Right lung (tissue), 5 donors: ENCODE measurements around the gene DUS1L. TPM values are rescaled to one million over a fixed set of nuclear protein-coding genes. Genes with fewer than 3 reads are reported as not detected.

Experiments used
- DNase-seq, 2 donors: peaks; one replicate each; pipeline ENCODE4 v3.0.0-alpha.2; 2013
- polyA plus RNA-seq, 5 donors: library from polyadenylated mRNA; unstranded; fragments of 120-200 nt; gene quantifications; one replicate each; pipeline versions ENCODE4 v1.2.1 to v1.2.3, GENCODE V29; 2013; ENCODE audit warnings: inconsistent platforms in 1 of 5, low replicate concordance in 1 of 5; ENCODE audit not compliant: insufficient read length in 5 of 5, insufficient read depth in 1 of 5

The DUS1L gene
- polyA plus RNA-seq, 5 donors, result 51.2 to 104 (median 67.2) TPM

- no peak for DNase-seq
These were observed 8.6 kb downstream of the DUS1L start for GRCh38 chr17:82056729-82057621.

- DNase-seq, result no peak
These were observed 9.5 kb downstream of the DUS1L start for GRCh38 chr17:82055965-82056728.

- no peak for DNase-seq
These were observed 10.3 kb downstream of the DUS1L start for GRCh38 chr17:82055023-82055964.

- DNase-seq, result no peak
These were observed 11.1 kb downstream of the DUS1L start for GRCh38 chr17:82054351-82055022.

GRCh38 chr17:82053556-82054263 lies 11.9 kb downstream of the DUS1L start:
- DNase-seq, result no peak

- no peak for DNase-seq
These were observed 12.5 kb downstream of the DUS1L start for GRCh38 chr17:82053130-82053529.

GRCh38 chr17:82052638-82053059 lies 13.0 kb downstream of the DUS1L start:
- no peak for DNase-seq

- DNase-seq, result peak in 1 of 2 donors; percentile 42
These were observed 13.6 kb downstream of the DUS1L start, which contains the start of the genes GPS1 and RFNG for GRCh38 chr17:82051776-82052637. TSS of gene GPS1 (plus strand) at chr17:82051898. CDS start at chr17:82051932, 34 bp downstream. TSS of gene RFNG (minus strand) at chr17:82051811. CDS start at chr17:82051766, 45 bp downstream.

GRCh38 chr17:82050761-82051641 lies 14.6 kb downstream of the DUS1L start:
- DNase-seq, result no peak

GRCh38 chr17:82050152-82050760 lies 15.3 kb downstream of the DUS1L start:
- no peak for DNase-seq

GRCh38 chr17:82049521-82049971 lies 16.1 kb downstream of the DUS1L start:
- no peak for DNase-seq

GRCh38 chr17:82049106-82049505 lies 16.5 kb downstream of the DUS1L start:
- no peak for DNase-seq

GRCh38 chr17:82048571-82048971 lies 17.0 kb downstream of the DUS1L start:
- no peak for DNase-seq

GRCh38 chr17:82047914-82048570 lies 17.6 kb downstream of the DUS1L start:
- no peak for DNase-seq

- no peak for DNase-seq
These were observed 18.2 kb downstream of the DUS1L start for GRCh38 chr17:82047379-82047778.

GRCh38 chr17:82046903-82047302 lies 18.7 kb downstream of the DUS1L start:
- DNase-seq, result no peak

- DNase-seq, result no peak
These were observed 19.6 kb downstream of the DUS1L start for GRCh38 chr17:82045936-82046484.
